Neural progenitor cell (in vitro differentiated cells): Measurements from ENCODE around the gene FN3KRP. TPM values are rescaled to one million over a fixed set of nuclear protein-coding genes. Genes with fewer than 3 reads are reported as not detected.

Experiments used
- DNase-seq: peaks from one replicate; pipeline ENCODE4 v3.0.0-alpha.2; 2016; ENCODE audit warnings: low spot score
- H2AFZ ChIP-seq: fragments of 200-600 bp; sonication (generic); replicated peaks from 2 replicates; pipeline ENCODE4 v1.6.1; 2016; ENCODE audit warnings: antibody characterized with exemption
- H3F3A ChIP-seq: fragments of 200-600 bp; sonication (generic); 2 replicates; pipeline ENCODE4 v1.6.1; 2016; ENCODE audit warnings: antibody characterized with exemption, low read depth
- H3K27ac ChIP-seq: fragments of 200-600 bp; sonication (generic); 2 replicates; pipeline ENCODE4 v1.5.1; 2016; ENCODE audit warnings: mild to moderate bottlenecking
- H3K27me3 ChIP-seq: fragments of 200-600 bp; sonication (generic); 2 replicates; pipeline ENCODE4 v1.6.1; 2016; ENCODE audit warnings: mild to moderate bottlenecking, moderate library complexity
- H3K36me3 ChIP-seq: fragments of 200-600 bp; sonication (generic); 2 replicates; pipeline ENCODE4 v1.5.1; 2016
- H3K4me1 ChIP-seq: fragments of 200-600 bp; sonication (generic); 2 replicates; pipeline ENCODE4 v1.6.1; 2016; ENCODE audit warnings: mixed run types
- H3K4me2 ChIP-seq: fragments of 200-600 bp; sonication (generic); 2 replicates; pipeline ENCODE4 v1.6.1; 2016
- H3K4me3 ChIP-seq: fragments of 200-600 bp; sonication (generic); 2 replicates; pipeline ENCODE4 v1.5.1; 2016
- H3K79me2 ChIP-seq: fragments of 200-600 bp; sonication (generic); 2 replicates; pipeline ENCODE4 v1.6.1; 2016; ENCODE audit warnings: low read depth
- H3K9ac ChIP-seq: fragments of 200-600 bp; sonication (generic); 2 replicates; pipeline ENCODE4 v1.6.1; 2016
- H3K9me3 ChIP-seq: fragments of 200-600 bp; sonication (generic); 2 replicates; pipeline ENCODE4 v1.5.1; 2016; ENCODE audit warnings: low read depth
- H4K20me1 ChIP-seq: fragments of 200-600 bp; sonication (generic); 2 replicates; pipeline ENCODE4 v1.6.1; 2016; ENCODE audit warnings: low read depth
- H3K27ac Mint-ChIP-seq: 3 replicates; pipeline ENCODE4 v1.8.0; 2021; ENCODE audit warnings: mixed read lengths
- H3K27me3 Mint-ChIP-seq: 2 replicates; pipeline ENCODE4 v1.8.0; 2022; ENCODE audit warnings: low read depth, mild to moderate bottlenecking, inconsistent platforms, moderate library complexity, mixed read lengths; ENCODE audit not compliant: insufficient read depth
- H3K36me3 Mint-ChIP-seq: 3 replicates; pipeline ENCODE4 v1.8.0; 2021; ENCODE audit warnings: mixed read lengths
- H3K4me1 Mint-ChIP-seq: 3 replicates; pipeline ENCODE4 v1.8.0; 2021; ENCODE audit warnings: mixed read lengths
- H3K4me3 Mint-ChIP-seq: 3 replicates; pipeline ENCODE4 v1.8.0; 2021; ENCODE audit warnings: mild to moderate bottlenecking, moderate library complexity, mixed read lengths
- H3K9me3 Mint-ChIP-seq: 3 replicates; pipeline ENCODE4 v1.8.0; 2020; ENCODE audit warnings: mixed read lengths
- CTCF ChIP-seq: fragments of 200-600 bp; sonication (generic); IDR thresholded peaks from 2 replicates; pipeline ENCODE4 v1.5.1; 2017; ENCODE audit warnings: antibody characterized with exemption, mild to moderate bottlenecking
- EZH2 ChIP-seq: fragments of 200-600 bp; sonication (generic); IDR thresholded peaks from 2 replicates; pipeline ENCODE4 v1.6.1; 2017; ENCODE audit warnings: antibody characterized with exemption, mild to moderate bottlenecking, moderate library complexity
- EZH2phosphoT487 ChIP-seq: fragments of 200-600 bp; sonication (generic); IDR thresholded peaks from 2 replicates; pipeline ENCODE4 v1.6.1; 2017; ENCODE audit warnings: antibody characterized with exemption
- total RNA-seq: library from RNA; depleted of rRNA; stranded (reverse); fragments of >200 nt; gene quantifications from 2 replicates; pipeline ENCODE4 v1.2.3, GENCODE V29; 2015; ENCODE audit warnings: low replicate concordance

The FN3KRP gene
- total RNA-seq, 1 donor from 2014 or later = 19.2 TPM

- Histone ChIP-seq H3K9ac (no peak overlapping the region), H3K4me3 (no peak overlapping the region), H3K27ac (no peak overlapping the region), H3K36me3 (no peaks in the 10 kb centered on the region), H3K4me2 (no peak overlapping the region), H4K20me1 (no peaks in the 10 kb centered on the region), H3K27me3 (no peaks in the 10 kb centered on the region), H3F3A (no peaks in the 10 kb centered on the region), H3K4me1 (no peaks in the 10 kb centered on the region), H2AFZ (no peak overlapping the region), H3K9me3 (no peaks in the 10 kb centered on the region), H3K79me2 (no peaks in the 10 kb centered on the region)
- H3K27ac Mint-ChIP-seq = no peak overlapping the region
- TF ChIP-seq CTCF = no peak
- no peak for TF ChIP-seq EZH2phosphoT487
- TF ChIP-seq EZH2 = no peak
- H3K9me3 Mint-ChIP-seq = peaks cover 8% of the 10 kb centered on the region
- DNase-seq = no peak
- no peaks in the 10 kb centered on the region for H3K4me1 Mint-ChIP-seq
- H3K36me3 Mint-ChIP-seq = no peaks in the 10 kb centered on the region
- H3K4me3 Mint-ChIP-seq = no peak overlapping the region
- H3K27me3 Mint-ChIP-seq = peaks cover 2% of the 10 kb centered on the region
Measured at GRCh38 chr17:82683534-82683933, 33.0 kb upstream of the FN3KRP start.

GRCh38 chr17:82684228-82684841 lies 32.2 kb upstream of the FN3KRP start:
- TF ChIP-seq EZH2 = no peak
- TF ChIP-seq EZH2phosphoT487 = no peak
- no peak for TF ChIP-seq CTCF
- no peaks in the 10 kb centered on the region for H3K79me2 ChIP-seq
- no peak overlapping the region for H3K4me3 ChIP-seq
- no peaks in the 10 kb centered on the region for H3K36me3 ChIP-seq
- H3K4me2 ChIP-seq = no peak overlapping the region
- Mint-ChIP-seq H3K27ac (no peak overlapping the region), H3K27me3 (peaks cover 2% of the 10 kb centered on the region), H3K9me3 (peaks cover 8% of the 10 kb centered on the region), H3K4me3 (no peak overlapping the region), H3K4me1 (no peaks in the 10 kb centered on the region), H3K36me3 (no peaks in the 10 kb centered on the region)
- no peaks in the 10 kb centered on the region for H3F3A ChIP-seq
- H3K27me3 ChIP-seq = no peaks in the 10 kb centered on the region
- H3K4me1 ChIP-seq = no peaks in the 10 kb centered on the region
- H3K27ac ChIP-seq = no peak overlapping the region
- no peak overlapping the region for H2AFZ ChIP-seq
- no peaks in the 10 kb centered on the region for H3K9me3 ChIP-seq
- no peaks in the 10 kb centered on the region for H4K20me1 ChIP-seq
- no peak for DNase-seq
- no peak overlapping the region for H3K9ac ChIP-seq

- Histone ChIP-seq H3K4me3 (no peak overlapping the region), H3K27ac (no peak overlapping the region), H3F3A (no peaks in the 10 kb centered on the region), H4K20me1 (no peaks in the 10 kb centered on the region), H3K4me2 (no peak overlapping the region), H3K9ac (no peak overlapping the region), H3K36me3 (no peaks in the 10 kb centered on the region), H3K4me1 (no peaks in the 10 kb centered on the region), H3K27me3 (no peaks in the 10 kb centered on the region), H3K79me2 (no peaks in the 10 kb centered on the region), H2AFZ (no peak overlapping the region), H3K9me3 (no peaks in the 10 kb centered on the region)
- DNase-seq = no peak
- Mint-ChIP-seq H3K27me3 (peaks cover 3% of the 10 kb centered on the region), H3K36me3 (peaks cover 2% of the 10 kb centered on the region), H3K4me3 (no peak overlapping the region), H3K4me1 (peaks cover 4% of the 10 kb centered on the region), H3K27ac (no peak overlapping the region), H3K9me3 (peaks cover 8% of the 10 kb centered on the region)
- TF ChIP-seq EZH2 (no peak), EZH2phosphoT487 (no peak), CTCF (no peak)
Measured at GRCh38 chr17:82685291-82685690, 31.2 kb upstream of the FN3KRP start.
